Left colon (tissue), 2 donors: Measurements from ENCODE around the gene MX1. TPM values are rescaled to one million over a fixed set of nuclear protein-coding genes. Genes with fewer than 3 reads are reported as not detected.
A peak's percentile ranks its signal among the peaks of the same experiment; 100 is the strongest.

ENCODE experiments used
- ATAC-seq: fragments of 200-7000 bp; cut with Tn5 transposase; one replicate; pipeline ENCODE4 v1.9.1; 2020; ENCODE audit warnings: mild to moderate bottlenecking, moderate library complexity
- DNase-seq, 2 donors: peaks; one replicate each; pipeline ENCODE4 v3.0.0-alpha.2; 2020
- intact Hi-C, 2 donors: fragments of 100-400 bp; cut with DNase I in 1 of 2; cut with micrococcal nuclease in 1 of 2; formaldehyde crosslinking; loops; one replicate each; pipeline versions ENCODE4 v1.11.2 to v1.14.0; 2022; cut with DNase I, micrococcal nuclease
- total RNA-seq, 2 donors: library from RNA; stranded (reverse); fragmentation: NEBNext Ultra II Directional; extraction: Animal tissue kit (Norgen Biotek cat#: 25700); gene quantifications; one replicate each; pipeline ENCODE4 v1.2.1, GENCODE V29; 2021
- donor health status: DM: no; HTN: no; CAD: no.
- donor health status: DM: yes; HTN: yes; CAD: no.

The MX1 gene
- total RNA-seq, 2 donors from 2014 or later, result 36.4 to 91.7 TPM

DNA sequence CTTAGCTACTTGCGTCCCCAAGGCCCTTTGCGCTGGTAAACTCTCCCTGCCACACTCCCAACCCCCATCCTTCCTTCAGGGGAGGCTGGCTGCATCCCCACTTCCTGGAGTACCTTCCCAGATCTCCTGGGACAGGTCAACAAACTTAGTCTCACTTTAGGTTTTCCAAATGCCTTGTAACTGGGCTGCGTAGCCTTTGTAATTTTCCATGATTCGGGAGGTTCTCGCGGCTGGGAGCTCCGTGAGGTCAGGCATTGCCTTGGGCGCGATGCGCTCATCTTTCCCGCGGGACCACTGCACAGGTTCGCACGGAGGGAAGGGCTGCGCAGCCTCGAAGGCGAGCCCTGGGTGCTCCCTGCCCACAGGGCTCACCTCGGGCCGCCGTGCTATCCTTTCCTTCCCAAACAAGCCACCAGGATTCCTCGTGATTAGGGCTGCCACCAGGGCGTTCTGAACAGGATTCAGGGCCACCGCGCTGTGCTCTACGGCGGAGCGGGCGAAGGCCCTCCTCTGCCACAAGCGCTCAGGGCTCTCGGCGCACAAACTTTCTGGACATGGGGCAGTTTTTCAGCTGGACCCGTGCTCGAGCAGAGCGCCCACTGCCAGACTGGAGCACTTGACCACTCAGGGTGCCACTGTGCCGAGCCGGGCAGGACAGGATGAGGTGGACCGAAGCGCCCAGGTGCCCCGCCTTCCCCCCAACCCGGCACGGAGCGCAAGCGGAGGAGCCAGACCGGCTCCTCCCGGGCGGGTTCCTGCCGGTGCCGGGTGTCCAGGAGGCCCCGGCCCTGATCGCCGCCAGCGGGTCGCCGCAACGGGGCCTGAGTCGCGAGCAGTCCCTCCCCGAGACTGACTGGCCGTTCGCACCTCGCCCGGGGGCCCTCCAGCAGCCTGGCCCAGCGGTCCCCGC is 80.8 kb downstream of the MX1 start:
- peak; percentile 51 to 54 for DNase-seq
- peak; percentile 28 for ATAC-seq
- intact Hi-C loops, result no loop called here

- intact Hi-C loops, result no loop called here
- DNase-seq (peak; percentile 86 to 88), ATAC-seq (peak; percentile 68)
These were observed 81.7 kb downstream of the MX1 start, which contains the start of gene TMPRSS2 for GRCh38 chr21:41507521-41508414. Gene TMPRSS2 (minus strand): TSS chr21:41508158. CDS start chr21:41498133, 10,025 bp downstream.

DNA sequence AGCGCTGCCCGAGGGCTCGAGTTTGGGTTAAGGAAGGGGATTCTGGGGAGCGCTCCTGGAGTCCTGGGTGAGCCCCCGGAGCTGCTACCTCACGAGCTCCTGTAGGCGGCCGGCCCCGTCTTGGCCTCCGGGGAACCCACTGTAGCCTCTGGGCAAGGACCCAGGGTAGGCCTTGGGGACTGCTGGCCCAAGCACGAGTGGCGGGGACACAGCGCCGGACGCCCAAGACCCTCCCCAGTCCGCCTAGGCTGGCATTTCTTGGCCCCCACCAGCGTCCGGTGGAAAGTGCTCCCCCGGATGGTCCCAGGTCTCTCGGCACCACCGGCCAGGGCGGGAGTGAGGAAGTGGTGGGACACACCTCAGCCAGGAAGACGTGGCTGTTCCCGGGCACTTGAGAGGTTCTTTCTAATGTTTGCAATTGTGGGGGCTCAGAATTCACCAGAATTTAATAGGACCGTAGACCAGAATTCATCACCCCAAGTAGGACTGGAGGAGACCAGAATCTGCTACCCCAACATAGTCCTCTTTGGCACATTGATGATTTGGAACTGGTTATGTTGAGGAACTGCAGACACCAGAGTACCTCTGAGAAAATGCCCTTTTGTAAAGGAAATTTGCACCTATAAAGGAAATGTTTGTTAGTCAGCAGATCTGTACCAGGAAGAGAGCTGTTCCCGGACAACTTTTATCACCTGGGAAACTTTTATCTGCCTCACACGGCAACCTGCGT is 82.5 kb downstream of the MX1 start:
- peak; percentile 36 for ATAC-seq
- intact Hi-C loops, result no loop called here
- DNase-seq, result peak in 1 of 2 donors; percentile 43

Other genes with a start within 250 kb of the MX1 start
- 1 to 10 TPM in 1 of 2 donors, under 1 TPM in 1; 0.98 to 1.2 TPM for gene FAM3B, start 109.4 kb upstream of the MX1 start, total RNA-seq
- 1 to 10 TPM; 3.8 TPM for gene MX2, start 64.2 kb upstream of the MX1 start, total RNA-seq
- 100 to 1,000 TPM; 471 to 667 TPM for gene TMPRSS2, start 81.9 kb downstream of the MX1 start, total RNA-seq